ENCODE results near the gene SRRM1. TPM values are rescaled to one million over a fixed set of nuclear protein-coding genes. Genes with fewer than 3 reads are reported as not detected.

Gene SRRM1
- total and polyA plus RNA-seq, 9 of the 15 experiments (the other 6 are each of a cell fraction or from before 2014, with no cell fraction given), result 54.5 to 268 (median 115) TPM

DNA sequence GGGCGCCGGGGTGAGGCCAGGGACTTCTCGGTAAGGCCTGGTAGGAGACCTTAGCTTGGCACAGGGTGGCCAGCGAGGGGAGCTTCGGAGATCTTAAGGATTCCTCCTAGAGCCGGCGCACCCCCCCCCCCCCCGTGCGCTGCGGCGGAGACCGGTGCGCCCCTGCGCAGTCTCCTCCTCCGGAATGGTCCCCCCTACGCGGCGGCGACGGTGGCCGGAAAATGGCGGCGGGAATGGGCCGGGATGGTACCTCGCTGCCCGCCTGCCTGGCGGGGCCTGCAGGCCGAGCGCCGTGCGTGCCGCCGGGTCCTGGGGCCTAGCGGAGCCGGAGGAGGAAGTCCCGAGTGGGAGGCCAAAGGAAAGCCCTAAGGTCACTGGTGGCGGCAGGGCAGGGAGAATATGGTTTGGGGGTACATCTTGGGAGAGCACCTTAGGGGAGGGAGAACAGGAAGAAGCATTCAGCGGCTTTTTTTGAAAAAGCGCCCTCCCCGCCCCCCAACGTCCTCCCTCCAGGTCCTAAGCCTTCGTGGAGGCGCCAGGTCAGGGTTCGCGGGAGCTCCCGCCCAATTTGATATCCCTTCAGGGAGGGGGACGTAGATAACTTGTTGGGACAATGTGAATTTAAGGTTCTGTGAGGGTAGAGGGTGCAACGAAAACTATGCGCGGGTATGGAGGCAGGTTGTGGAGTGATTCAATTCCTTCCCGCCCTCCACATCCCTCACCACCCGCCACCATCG, 429 bp downstream of the SRRM1 start (continued):
- TF ChIP-seq, protein P1, sequence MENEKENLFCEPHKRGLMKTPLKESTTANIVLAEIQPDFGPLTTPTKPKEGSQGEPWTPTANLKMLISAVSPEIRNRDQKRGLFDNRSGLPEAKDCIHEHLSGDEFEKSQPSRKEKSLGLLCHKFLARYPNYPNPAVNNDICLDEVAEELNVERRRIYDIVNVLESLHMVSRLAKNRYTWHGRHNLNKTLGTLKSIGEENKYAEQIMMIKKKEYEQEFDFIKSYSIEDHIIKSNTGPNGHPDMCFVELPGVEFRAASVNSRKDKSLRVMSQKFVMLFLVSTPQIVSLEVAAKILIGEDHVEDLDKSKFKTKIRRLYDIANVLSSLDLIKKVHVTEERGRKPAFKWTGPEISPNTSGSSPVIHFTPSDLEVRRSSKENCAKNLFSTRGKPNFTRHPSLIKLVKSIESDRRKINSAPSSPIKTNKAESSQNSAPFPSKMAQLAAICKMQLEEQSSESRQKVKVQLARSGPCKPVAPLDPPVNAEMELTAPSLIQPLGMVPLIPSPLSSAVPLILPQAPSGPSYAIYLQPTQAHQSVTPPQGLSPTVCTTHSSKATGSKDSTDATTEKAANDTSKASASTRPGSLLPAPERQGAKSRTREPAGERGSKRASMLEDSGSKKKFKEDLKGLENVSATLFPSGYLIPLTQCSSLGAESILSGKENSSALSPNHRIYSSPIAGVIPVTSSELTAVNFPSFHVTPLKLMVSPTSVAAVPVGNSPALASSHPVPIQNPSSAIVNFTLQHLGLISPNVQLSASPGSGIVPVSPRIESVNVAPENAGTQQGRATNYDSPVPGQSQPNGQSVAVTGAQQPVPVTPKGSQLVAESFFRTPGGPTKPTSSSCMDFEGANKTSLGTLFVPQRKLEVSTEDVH (IDR thresholded peaks at IDR 0.05; ENCODE audit: low read depth, partially characterized antibody), result no peak
- TF ChIP-seq SMC3 (conservative IDR thresholded peaks at IDR 0.05; ENCODE audit: insufficient read depth, low read depth, low read length) (no peak), NR2C2 (CRISPR knock-in tag; IDR thresholded peaks at IDR 0.05) (no peak), NR2C2 (tag; IDR thresholded peaks at IDR 0.05) (peak; percentile 72), HLTF (IDR thresholded peaks at IDR 0.05) (no peak), ETV5 (CRISPR knock-in tag; IDR thresholded peaks at IDR 0.05; ENCODE audit: low read depth) (peak; percentile 10; the same call in 1 of the 2 replicates), ZNF212 (CRISPR knock-in tag; IDR thresholded peaks at IDR 0.05) (no peak), CHD4 (IDR thresholded peaks at IDR 0.05; ENCODE audit: insufficient read depth, insufficient replicate concordance, low read depth, low read length, poor library complexity, severe bottlenecking) (no peak), ZBED1 (IDR thresholded peaks at IDR 0.05) (no peak), CBX3 (IDR thresholded peaks at IDR 0.05; ENCODE audit: borderline replicate concordance in 1 of 2, low read length in 2 of 2) (no peak), MYNN (IDR thresholded peaks at IDR 0.05) (no peak), MYNN (CRISPR knock-in tag; IDR thresholded peaks at IDR 0.05) (no peak), NCOR1 (IDR thresholded peaks at IDR 0.05) (no peak)
- TF ChIP-seq, protein P2, sequence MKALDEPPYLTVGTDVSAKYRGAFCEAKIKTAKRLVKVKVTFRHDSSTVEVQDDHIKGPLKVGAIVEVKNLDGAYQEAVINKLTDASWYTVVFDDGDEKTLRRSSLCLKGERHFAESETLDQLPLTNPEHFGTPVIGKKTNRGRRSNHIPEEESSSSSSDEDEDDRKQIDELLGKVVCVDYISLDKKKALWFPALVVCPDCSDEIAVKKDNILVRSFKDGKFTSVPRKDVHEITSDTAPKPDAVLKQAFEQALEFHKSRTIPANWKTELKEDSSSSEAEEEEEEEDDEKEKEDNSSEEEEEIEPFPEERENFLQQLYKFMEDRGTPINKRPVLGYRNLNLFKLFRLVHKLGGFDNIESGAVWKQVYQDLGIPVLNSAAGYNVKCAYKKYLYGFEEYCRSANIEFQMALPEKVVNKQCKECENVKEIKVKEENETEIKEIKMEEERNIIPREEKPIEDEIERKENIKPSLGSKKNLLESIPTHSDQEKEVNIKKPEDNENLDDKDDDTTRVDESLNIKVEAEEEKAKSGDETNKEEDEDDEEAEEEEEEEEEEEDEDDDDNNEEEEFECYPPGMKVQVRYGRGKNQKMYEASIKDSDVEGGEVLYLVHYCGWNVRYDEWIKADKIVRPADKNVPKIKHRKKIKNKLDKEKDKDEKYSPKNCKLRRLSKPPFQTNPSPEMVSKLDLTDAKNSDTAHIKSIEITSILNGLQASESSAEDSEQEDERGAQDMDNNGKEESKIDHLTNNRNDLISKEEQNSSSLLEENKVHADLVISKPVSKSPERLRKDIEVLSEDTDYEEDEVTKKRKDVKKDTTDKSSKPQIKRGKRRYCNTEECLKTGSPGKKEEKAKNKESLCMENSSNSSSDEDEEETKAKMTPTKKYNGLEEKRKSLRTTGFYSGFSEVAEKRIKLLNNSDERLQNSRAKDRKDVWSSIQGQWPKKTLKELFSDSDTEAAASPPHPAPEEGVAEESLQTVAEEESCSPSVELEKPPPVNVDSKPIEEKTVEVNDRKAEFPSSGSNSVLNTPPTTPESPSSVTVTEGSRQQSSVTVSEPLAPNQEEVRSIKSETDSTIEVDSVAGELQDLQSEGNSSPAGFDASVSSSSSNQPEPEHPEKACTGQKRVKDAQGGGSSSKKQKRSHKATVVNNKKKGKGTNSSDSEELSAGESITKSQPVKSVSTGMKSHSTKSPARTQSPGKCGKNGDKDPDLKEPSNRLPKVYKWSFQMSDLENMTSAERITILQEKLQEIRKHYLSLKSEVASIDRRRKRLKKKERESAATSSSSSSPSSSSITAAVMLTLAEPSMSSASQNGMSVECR (CRISPR knock-in tag; IDR thresholded peaks at IDR 0.05), result no peak; the same call in 1 of the 2 replicates
- TF ChIP-seq, protein P3, sequence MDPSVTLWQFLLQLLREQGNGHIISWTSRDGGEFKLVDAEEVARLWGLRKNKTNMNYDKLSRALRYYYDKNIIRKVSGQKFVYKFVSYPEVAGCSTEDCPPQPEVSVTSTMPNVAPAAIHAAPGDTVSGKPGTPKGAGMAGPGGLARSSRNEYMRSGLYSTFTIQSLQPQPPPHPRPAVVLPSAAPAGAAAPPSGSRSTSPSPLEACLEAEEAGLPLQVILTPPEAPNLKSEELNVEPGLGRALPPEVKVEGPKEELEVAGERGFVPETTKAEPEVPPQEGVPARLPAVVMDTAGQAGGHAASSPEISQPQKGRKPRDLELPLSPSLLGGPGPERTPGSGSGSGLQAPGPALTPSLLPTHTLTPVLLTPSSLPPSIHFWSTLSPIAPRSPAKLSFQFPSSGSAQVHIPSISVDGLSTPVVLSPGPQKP (CRISPR knock-in tag; IDR thresholded peaks at IDR 0.05), result no peak
- TF ChIP-seq, protein P4, sequence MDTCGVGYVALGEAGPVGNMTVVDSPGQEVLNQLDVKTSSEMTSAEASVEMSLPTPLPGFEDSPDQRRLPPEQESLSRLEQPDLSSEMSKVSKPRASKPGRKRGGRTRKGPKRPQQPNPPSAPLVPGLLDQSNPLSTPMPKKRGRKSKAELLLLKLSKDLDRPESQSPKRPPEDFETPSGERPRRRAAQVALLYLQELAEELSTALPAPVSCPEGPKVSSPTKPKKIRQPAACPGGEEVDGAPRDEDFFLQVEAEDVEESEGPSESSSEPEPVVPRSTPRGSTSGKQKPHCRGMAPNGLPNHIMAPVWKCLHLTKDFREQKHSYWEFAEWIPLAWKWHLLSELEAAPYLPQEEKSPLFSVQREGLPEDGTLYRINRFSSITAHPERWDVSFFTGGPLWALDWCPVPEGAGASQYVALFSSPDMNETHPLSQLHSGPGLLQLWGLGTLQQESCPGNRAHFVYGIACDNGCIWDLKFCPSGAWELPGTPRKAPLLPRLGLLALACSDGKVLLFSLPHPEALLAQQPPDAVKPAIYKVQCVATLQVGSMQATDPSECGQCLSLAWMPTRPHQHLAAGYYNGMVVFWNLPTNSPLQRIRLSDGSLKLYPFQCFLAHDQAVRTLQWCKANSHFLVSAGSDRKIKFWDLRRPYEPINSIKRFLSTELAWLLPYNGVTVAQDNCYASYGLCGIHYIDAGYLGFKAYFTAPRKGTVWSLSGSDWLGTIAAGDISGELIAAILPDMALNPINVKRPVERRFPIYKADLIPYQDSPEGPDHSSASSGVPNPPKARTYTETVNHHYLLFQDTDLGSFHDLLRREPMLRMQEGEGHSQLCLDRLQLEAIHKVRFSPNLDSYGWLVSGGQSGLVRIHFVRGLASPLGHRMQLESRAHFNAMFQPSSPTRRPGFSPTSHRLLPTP (IDR thresholded peaks at IDR 0.05; ENCODE audit: borderline replicate concordance, extremely low read depth, insufficient read length), result no peak
